Thyroid gland (tissue), 4 donors: ENCODE measurements around the gene ACAA1.
A peak's percentile ranks its signal among the peaks of the same experiment; 100 is the strongest.

Experiments
- CTCF ChIP-seq, 6 experiments: fragments of 200-600 bp in 3 of 6; fragments of 450-650 bp in 3 of 6; sonication (generic) in 3 of 6; IDR thresholded peaks; one replicate each; pipeline ENCODE4 v1.5.1; 2016 to 2019; ENCODE audit warnings: antibody characterized with exemption in 6 of 6, mild to moderate bottlenecking in 2 of 6, inconsistent platforms in 1 of 6, moderate library complexity in 1 of 6
- POLR2A ChIP-seq, 2 donors: fragments of 450-650 bp; IDR thresholded peaks; one replicate each; pipeline ENCODE4 v1.6.1; 2017; ENCODE audit warnings: antibody characterized with exemption in 2 of 2, mild to moderate bottlenecking in 2 of 2, moderate library complexity in 1 of 2

GRCh38 chr3:38136777-38137614 lies at the start of gene ACAA1:
- TF ChIP-seq CTCF (IDR thresholded peaks at IDR 0.05): peak in 1 of 6 experiments; percentile 13
- TF ChIP-seq POLR2A (IDR thresholded peaks at IDR 0.05): peak; percentile 50 to 95
